C4-2B (cell line): ENCODE measurements around the gene TAF1.

ENCODE experiments used
- CTCF ChIP-seq: fragments of 450-650 bp; conservative IDR thresholded peaks from 2 replicates; pipeline ENCODE4 v1.5.1; 2017; ENCODE audit warnings: mild to moderate bottlenecking
- ZFX ChIP-seq: fragments of 450-650 bp; IDR thresholded peaks from 2 replicates; pipeline ENCODE4 v1.6.1; 2017

GRCh38 chrX:71400710-71401109 lies 34.6 kb downstream of the TAF1 start:
- TF ChIP-seq CTCF (no peak), ZFX (no peak)
